Measurements from ENCODE around the gene TMEM272.
"Not testable (repeated sequence)": the region's sequence is repeated elsewhere in the genome, so short reads cannot be mapped to it uniquely, and the experiment has no call there.

The TMEM272 gene

GRCh38 chr13:51832471-51833152 is 12.4 kb downstream of the TMEM272 start:
- Histone ChIP-seq H3K9me3 (ENCODE audit: control insufficient read depth, insufficient read depth, low read length) (no peaks in the 10 kb centered on the region), H3K27me3 (ENCODE audit: control insufficient read depth, insufficient read depth, low read length) (no peaks in the 10 kb centered on the region), H3K9ac (ENCODE audit: low read depth, low read length) (no peak overlapping the region), H3K4me1 (ENCODE audit: control insufficient read depth, insufficient read depth, low read length) (no peaks in the 10 kb centered on the region), H3K4me3 (ENCODE audit: low read depth, low read length) (no peak overlapping the region), H3K36me3 (ENCODE audit: control insufficient read depth, insufficient read depth, low read length) (no peaks in the 10 kb centered on the region)

DNA sequence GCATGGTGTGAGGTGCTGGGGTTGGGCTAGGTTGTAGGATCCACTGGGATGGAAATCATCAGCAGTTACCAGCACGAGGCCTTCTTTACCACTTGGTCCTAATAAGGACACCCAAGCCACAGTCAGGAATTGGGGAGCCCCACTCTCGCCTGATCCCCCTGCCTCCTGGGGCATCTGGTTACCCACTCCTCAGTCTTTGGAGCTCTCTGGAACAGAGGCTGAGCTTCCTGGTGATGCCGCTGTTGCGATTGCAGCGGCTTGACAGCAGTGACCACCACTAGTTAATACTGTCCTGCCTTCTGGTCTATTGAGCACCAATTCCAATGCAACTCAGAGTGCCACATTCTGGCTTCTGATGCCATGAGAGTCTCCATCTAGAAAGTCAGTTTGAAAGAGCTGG is 13.5 kb downstream of the TMEM272 start:
- no peak overlapping the region for H3K4me3 ChIP-seq (ENCODE audit: low read depth, low read length)
- H3K9me3 ChIP-seq (ENCODE audit: control insufficient read depth, insufficient read depth, low read length) = no peaks in the 10 kb centered on the region
- no peaks in the 10 kb centered on the region for H3K36me3 ChIP-seq (ENCODE audit: control insufficient read depth, insufficient read depth, low read length)
- H3K4me1 ChIP-seq (ENCODE audit: control insufficient read depth, insufficient read depth, low read length) = no peaks in the 10 kb centered on the region
- H3K9ac ChIP-seq (ENCODE audit: low read depth, low read length) = no peak overlapping the region
- no peaks in the 10 kb centered on the region for H3K27me3 ChIP-seq (ENCODE audit: control insufficient read depth, insufficient read depth, low read length)

- H3K9ac ChIP-seq (ENCODE audit: low read depth, low read length) = no peak overlapping the region
- H3K4me3 ChIP-seq (ENCODE audit: low read depth, low read length) = no peak overlapping the region
- H3K4me1 ChIP-seq (ENCODE audit: control insufficient read depth, insufficient read depth, low read length) = no peaks in the 10 kb centered on the region
- H3K27me3 ChIP-seq (ENCODE audit: control insufficient read depth, insufficient read depth, low read length) = no peaks in the 10 kb centered on the region
- H3K9me3 ChIP-seq (ENCODE audit: control insufficient read depth, insufficient read depth, low read length) = no peaks in the 10 kb centered on the region
- H3K36me3 ChIP-seq (ENCODE audit: control insufficient read depth, insufficient read depth, low read length) = no peaks in the 10 kb centered on the region
Measured at GRCh38 chr13:51829568-51829899, 15.4 kb downstream of the TMEM272 start.

DNA sequence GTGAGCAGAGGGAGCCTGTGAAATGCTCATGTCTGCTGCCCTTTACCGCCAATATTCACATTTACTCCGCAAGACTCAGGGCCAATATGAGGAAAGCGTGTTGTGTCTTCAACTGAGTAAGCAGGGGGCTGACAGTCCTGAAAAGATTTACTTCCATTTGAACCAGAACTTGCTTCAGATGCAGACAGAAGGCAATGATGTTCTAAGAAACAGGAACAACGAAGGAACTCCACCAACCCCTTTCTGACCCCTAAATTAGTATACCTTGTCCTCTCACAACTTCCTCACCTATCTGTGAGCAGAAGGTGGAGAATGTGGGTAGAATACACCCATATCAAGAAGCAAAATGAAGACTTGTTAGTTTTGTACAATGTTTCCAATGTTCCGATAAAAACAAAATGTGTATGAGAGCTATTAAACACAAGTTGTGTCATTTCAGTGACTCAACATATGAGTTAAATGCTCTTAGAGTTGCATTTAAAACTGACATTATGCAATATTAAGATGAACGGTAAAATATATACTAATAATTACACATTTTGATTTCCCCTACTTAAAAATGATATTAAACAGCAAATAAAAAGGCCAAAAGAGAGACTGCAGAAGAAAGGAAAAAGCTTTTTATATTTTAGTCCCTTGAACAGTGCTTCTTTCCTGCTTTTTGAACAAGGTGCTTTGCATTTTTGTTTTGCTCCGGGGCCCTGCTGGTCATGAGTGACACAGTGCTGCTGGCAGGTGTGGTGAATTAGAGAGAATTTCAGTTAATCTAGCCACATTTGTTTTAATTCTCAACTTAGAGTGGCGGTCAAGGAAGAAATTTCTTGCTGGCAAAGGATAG is 16.0 kb downstream of the TMEM272 start:
- H3K4me1 ChIP-seq (ENCODE audit: control insufficient read depth, insufficient read depth, low read length) = no peaks in the 10 kb centered on the region
- H3K9ac ChIP-seq (ENCODE audit: low read depth, low read length) = no peak overlapping the region
- H3K27me3 ChIP-seq (ENCODE audit: control insufficient read depth, insufficient read depth, low read length) = no peaks in the 10 kb centered on the region
- H3K4me3 ChIP-seq (ENCODE audit: low read depth, low read length) = no peak overlapping the region
- no peaks in the 10 kb centered on the region for H3K36me3 ChIP-seq (ENCODE audit: control insufficient read depth, insufficient read depth, low read length)
- H3K9me3 ChIP-seq (ENCODE audit: control insufficient read depth, insufficient read depth, low read length) = no peaks in the 10 kb centered on the region

GRCh38 chr13:51827254-51827653 is 17.7 kb downstream of the TMEM272 start:
- H3K27me3 ChIP-seq (ENCODE audit: control insufficient read depth, insufficient read depth, low read length) = no peaks in the 10 kb centered on the region
- H3K4me3 ChIP-seq (ENCODE audit: low read depth, low read length) = no peak overlapping the region
- H3K9me3 ChIP-seq (ENCODE audit: control insufficient read depth, insufficient read depth, low read length) = no peaks in the 10 kb centered on the region
- no peak overlapping the region for H3K9ac ChIP-seq (ENCODE audit: low read depth, low read length)
- no peaks in the 10 kb centered on the region for H3K36me3 ChIP-seq (ENCODE audit: control insufficient read depth, insufficient read depth, low read length)
- H3K4me1 ChIP-seq (ENCODE audit: control insufficient read depth, insufficient read depth, low read length) = no peaks in the 10 kb centered on the region

DNA sequence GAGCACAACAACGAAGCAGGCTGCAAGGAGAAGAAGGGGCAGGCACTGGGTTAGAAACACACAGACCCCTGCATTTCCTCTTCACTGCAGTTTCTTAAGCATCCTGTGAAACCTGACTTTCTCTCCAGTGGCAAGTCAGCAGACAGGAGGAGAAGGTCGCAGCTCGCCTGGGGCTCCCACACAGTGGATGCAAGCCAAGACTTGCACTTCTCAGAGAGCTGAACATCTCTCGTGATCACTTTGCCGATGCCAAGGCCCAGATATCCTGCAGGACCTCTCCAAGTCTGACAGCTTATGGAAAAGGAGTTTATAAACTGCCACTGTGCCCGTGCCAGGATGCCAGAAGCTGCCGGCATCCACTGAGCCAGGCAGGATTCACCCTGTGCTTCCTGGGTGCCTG is 18.4 kb downstream of the TMEM272 start:
- H3K4me1 ChIP-seq (ENCODE audit: control insufficient read depth, insufficient read depth, low read length) = no peaks in the 10 kb centered on the region
- no peaks in the 10 kb centered on the region for H3K9me3 ChIP-seq (ENCODE audit: control insufficient read depth, insufficient read depth, low read length)
- H3K36me3 ChIP-seq (ENCODE audit: control insufficient read depth, insufficient read depth, low read length) = no peaks in the 10 kb centered on the region
- H3K27me3 ChIP-seq (ENCODE audit: control insufficient read depth, insufficient read depth, low read length) = no peaks in the 10 kb centered on the region
- no peak overlapping the region for H3K9ac ChIP-seq (ENCODE audit: low read depth, low read length)
- no peak overlapping the region for H3K4me3 ChIP-seq (ENCODE audit: low read depth, low read length)

- H3K4me3 ChIP-seq (ENCODE audit: low read depth, low read length) = no peak overlapping the region
- no peak overlapping the region for H3K9ac ChIP-seq (ENCODE audit: low read depth, low read length)
- H3K9me3 ChIP-seq (ENCODE audit: control insufficient read depth, insufficient read depth, low read length) = no peaks in the 10 kb centered on the region
- H3K36me3 ChIP-seq (ENCODE audit: control insufficient read depth, insufficient read depth, low read length) = no peaks in the 10 kb centered on the region
- H3K27me3 ChIP-seq (ENCODE audit: control insufficient read depth, insufficient read depth, low read length) = no peaks in the 10 kb centered on the region
- H3K4me1 ChIP-seq (ENCODE audit: control insufficient read depth, insufficient read depth, low read length) = no peaks in the 10 kb centered on the region
Measured at GRCh38 chr13:51825681-51826254, 19.2 kb downstream of the TMEM272 start.

DNA sequence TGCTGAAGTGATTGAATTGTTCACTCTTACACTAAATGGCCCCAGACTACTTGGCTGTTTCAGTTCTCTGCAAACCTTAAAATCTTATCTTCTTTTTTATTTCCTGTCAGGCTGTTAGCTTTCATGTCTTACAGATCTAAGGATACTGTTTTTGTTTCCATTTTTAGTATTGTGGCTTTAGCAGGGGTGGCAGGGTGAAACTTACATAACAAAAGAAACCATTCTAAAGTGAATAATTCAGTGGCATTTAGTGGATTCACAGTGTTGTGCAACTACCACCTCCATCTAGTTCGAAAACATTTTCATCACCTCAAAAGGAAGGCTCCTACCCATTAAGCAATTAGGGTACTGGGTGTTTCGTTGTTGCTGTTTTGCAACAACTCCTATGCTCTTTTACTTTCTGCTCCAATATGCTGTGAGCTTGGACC is 19.8 kb downstream of the TMEM272 start:
- Histone ChIP-seq H3K9me3 (ENCODE audit: control insufficient read depth, insufficient read depth, low read length) (no peaks in the 10 kb centered on the region), H3K36me3 (ENCODE audit: control insufficient read depth, insufficient read depth, low read length) (no peaks in the 10 kb centered on the region), H3K4me3 (ENCODE audit: low read depth, low read length) (no peak overlapping the region), H3K27me3 (ENCODE audit: control insufficient read depth, insufficient read depth, low read length) (no peaks in the 10 kb centered on the region), H3K4me1 (ENCODE audit: control insufficient read depth, insufficient read depth, low read length) (no peaks in the 10 kb centered on the region), H3K9ac (ENCODE audit: low read depth, low read length) (no peak overlapping the region)

GRCh38 chr13:51824712-51825111 is 20.3 kb downstream of the TMEM272 start:
- H3K4me1 ChIP-seq (ENCODE audit: control insufficient read depth, insufficient read depth, low read length); H3K9ac ChIP-seq (ENCODE audit: low read depth, low read length); H3K4me3 ChIP-seq (ENCODE audit: low read depth, low read length); H3K9me3 ChIP-seq (ENCODE audit: control insufficient read depth, insufficient read depth, low read length); H3K27me3 ChIP-seq (ENCODE audit: control insufficient read depth, insufficient read depth, low read length); H3K36me3 ChIP-seq (ENCODE audit: control insufficient read depth, insufficient read depth, low read length): not testable (repeated sequence)

DNA sequence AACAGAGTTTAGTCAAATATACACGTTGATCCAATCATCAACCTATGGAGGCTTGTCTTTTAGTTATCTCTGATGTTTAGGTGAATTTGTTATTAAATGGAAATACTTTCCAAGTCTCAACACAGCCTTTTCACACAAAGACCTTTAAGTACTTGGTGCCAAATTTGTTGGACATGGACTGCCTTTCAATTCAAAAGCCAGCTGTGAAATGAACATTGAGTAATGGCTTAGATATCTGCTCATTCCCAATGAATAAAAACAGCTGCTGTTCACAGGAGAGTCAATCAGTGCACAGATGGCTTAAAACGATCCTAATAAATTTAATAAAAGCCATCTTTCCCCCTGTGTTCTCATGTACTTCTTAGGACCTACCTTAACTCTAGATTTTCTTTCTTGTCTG is 21.1 kb downstream of the TMEM272 start:
- H3K4me1 ChIP-seq (ENCODE audit: control insufficient read depth, insufficient read depth, low read length) = peaks cover 8% of the 10 kb centered on the region
- no peak overlapping the region for H3K9ac ChIP-seq (ENCODE audit: low read depth, low read length)
- H3K4me3 ChIP-seq (ENCODE audit: low read depth, low read length) = no peak overlapping the region
- H3K27me3 ChIP-seq (ENCODE audit: control insufficient read depth, insufficient read depth, low read length) = no peaks in the 10 kb centered on the region
- H3K9me3 ChIP-seq (ENCODE audit: control insufficient read depth, insufficient read depth, low read length) = no peaks in the 10 kb centered on the region
- no peaks in the 10 kb centered on the region for H3K36me3 ChIP-seq (ENCODE audit: control insufficient read depth, insufficient read depth, low read length)

DNA sequence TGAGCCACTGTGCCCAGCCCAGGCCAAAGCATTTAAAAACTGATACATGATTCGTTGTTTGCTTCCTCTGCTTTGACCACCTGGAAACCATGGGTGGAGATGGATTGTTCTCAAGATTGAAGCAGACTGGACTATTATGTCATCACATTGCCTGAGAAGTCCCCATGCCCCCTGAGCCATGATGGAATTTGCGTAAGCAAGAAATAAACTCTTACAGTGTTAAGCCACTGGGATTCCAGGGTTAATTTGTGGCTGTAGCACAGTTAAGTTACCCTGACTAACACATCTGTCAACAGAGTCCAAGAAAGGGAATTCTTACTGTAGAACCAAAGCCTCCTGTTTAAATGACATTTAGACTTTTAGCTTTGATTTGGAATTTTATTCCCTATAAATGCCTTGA is 21.6 kb downstream of the TMEM272 start:
- H3K36me3 ChIP-seq (ENCODE audit: control insufficient read depth, insufficient read depth, low read length) = no peaks in the 10 kb centered on the region

More for the DNA sequence above, 21.6 kb downstream of the TMEM272 start:
- Histone ChIP-seq H3K9ac (ENCODE audit: low read depth, low read length) (no peak overlapping the region), H3K9me3 (ENCODE audit: control insufficient read depth, insufficient read depth, low read length) (no peaks in the 10 kb centered on the region), H3K27me3 (ENCODE audit: control insufficient read depth, insufficient read depth, low read length) (no peaks in the 10 kb centered on the region), H3K4me1 (ENCODE audit: control insufficient read depth, insufficient read depth, low read length) (peaks cover 10% of the 10 kb centered on the region), H3K4me3 (ENCODE audit: low read depth, low read length) (no peak overlapping the region)
